Measurements from ENCODE around the gene SBK1. TPM values are rescaled to one million over a fixed set of nuclear protein-coding genes. Genes with fewer than 3 reads are reported as not detected.
A peak's percentile ranks its signal among the peaks of the same experiment; 100 is the strongest.
"Not testable (repeated sequence)": the region's sequence is repeated elsewhere in the genome, so short reads cannot be mapped to it uniquely, and the experiment has no call there.

SBK1 gene
- 0.68 TPM for polyA plus RNA-seq

DNA sequence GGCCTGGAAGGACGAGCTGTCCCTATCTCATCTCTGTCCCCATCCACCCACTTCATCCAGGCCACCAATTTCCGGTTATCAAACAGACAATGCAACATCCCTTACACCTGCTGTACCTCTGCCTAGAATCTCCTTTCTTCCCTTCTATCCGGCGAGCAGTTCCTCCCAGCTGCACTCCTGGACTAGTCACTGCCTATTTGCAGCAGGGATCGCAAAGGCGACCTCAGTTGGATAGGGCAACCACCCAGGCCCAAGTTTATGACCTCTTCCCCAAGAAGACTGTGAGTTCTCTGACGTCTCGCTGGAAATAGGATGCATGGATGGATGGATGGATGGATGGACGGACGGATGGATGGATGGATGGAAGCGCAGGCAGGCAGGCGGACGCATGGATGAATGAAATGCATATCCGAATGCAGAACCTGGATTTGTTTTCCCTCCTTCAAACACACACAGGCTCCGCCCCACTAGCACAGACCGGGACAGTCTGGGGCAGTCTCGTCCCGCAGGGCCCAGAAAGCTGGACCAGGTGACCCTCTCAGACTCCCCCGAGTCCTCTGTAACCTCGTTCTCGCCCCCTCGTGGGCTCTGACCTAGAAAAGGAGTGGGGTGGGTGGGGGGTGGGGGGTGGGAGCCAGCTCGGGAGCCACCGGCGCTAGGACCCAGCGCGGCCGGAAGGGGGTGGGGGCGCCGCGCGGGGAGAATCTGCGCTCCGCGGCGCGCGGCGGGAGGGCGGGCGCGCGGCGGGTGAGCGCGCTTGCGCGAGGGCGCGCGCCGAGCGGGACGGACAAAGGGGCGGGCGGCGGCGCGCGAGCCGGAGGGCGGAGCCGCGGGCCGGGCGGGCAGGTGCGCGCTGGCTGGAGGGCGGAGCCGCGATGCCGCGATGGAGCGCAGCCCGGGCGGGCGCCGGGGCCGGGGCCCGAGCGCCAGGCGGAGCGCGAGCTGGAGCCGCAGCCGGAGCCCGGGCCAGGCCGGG, at the start of gene SBK1:
Gene SBK1 (plus strand): TSS at position 875 of the 976 bp plus-strand sequence. CDS start 24,867 bp downstream, outside the sequence.
- peaks cover 2% of the 10 kb centered on the region for H3K36me3 Mint-ChIP-seq
- no peaks in the 10 kb centered on the region for H3K9me3 Mint-ChIP-seq
- H3K4me1 Mint-ChIP-seq, result peaks cover 0 to 10% (median 8%) of the 10 kb centered on the region in 3 donors
- H3K4me3 Mint-ChIP-seq, result peak within 1 kb of the TSS; percentile 82 to 94 (median 90)
- peaks cover 8% of the 10 kb centered on the region for H3K27me3 Mint-ChIP-seq
- peak within 1 kb of the TSS; percentile 82 to 93 (median 91) for H3K27ac Mint-ChIP-seq

DNA sequence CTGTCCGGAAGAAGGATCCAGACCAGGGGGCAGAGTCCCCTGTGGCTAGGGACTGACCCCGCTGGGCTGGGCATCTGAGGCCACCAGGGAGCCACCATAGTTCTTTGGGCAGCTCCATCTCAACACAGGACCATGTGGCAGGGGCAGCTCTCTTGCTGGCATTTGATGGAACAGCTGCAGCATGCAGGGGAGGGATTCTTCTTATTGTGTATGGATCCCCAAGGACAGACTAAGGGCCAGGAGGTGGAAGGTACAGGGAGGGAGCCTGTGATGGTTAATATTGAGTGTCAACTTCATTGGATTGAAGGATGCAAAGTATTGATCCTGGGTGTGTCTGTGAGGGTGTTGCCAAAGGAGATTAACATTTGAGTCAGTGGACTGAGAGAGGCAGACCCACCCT, 42.8 kb upstream of the SBK1 start:
- Mint-ChIP-seq H3K9me3 (peaks cover 0 to 12% (median 8%) of the 10 kb centered on the region in 3 donors), H3K27ac (peak overlapping the region in 1 of 3 donors; percentile 10)
- not testable (repeated sequence) for H3K27me3 Mint-ChIP-seq, H3K4me3 Mint-ChIP-seq, H3K36me3 Mint-ChIP-seq, H3K4me1 Mint-ChIP-seq

DNA sequence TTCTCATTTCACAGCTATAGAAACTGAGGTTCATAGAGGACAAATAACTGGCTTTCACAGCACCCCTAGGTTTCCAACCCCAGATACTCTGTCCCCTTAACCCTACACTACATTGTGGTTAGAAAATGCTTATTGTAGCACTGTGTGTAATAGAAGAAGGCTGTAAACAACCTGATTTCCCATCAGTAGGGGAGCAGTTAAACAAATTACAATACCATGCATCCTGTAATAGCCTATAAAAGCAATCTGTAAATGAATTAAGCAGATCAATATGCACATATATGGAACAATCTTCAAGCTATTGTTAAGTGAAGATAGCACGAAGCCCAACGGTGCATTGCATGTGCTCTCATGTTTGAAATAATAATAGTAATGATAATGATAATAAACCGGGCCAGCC, 41.3 kb upstream of the SBK1 start:
- no peaks in the 10 kb centered on the region for H3K36me3 Mint-ChIP-seq

DNA sequence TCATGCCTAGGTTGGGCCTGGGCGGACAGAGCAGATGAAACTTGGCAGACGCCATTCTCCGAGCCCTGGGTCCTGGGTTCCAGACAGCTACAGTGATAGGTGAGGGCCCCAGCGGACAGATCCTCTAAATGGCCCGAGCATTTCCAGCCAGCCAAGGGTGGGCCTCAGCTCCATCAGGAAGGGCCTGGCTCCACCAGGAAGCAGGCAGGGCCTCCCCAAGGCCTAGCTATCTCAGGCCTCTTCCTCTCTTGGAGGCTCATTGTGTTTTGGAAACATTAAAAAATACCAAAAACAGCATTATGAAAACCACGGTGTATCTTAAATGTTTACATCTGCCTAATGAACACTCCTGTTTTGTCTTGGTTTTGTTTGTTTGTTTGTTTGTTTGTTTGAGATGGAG, 38.2 kb upstream of the SBK1 start:
- no peak overlapping the region for H3K27ac Mint-ChIP-seq
- peaks cover 13% of the 10 kb centered on the region for H3K27me3 Mint-ChIP-seq
- no peak overlapping the region for H3K4me3 Mint-ChIP-seq
- no peaks in the 10 kb centered on the region for H3K36me3 Mint-ChIP-seq
- no peaks in the 10 kb centered on the region for H3K4me1 Mint-ChIP-seq
- H3K9me3 Mint-ChIP-seq, result peaks cover 2 to 12% (median 8%) of the 10 kb centered on the region in 3 donors

More for the DNA sequence above, 41.3 kb upstream of the SBK1 start:
- Mint-ChIP-seq H3K9me3 (peaks cover 0 to 12% (median 8%) of the 10 kb centered on the region in 3 donors), H3K4me1 (no peaks in the 10 kb centered on the region), H3K4me3 (no peak overlapping the region), H3K27me3 (peaks cover 10% of the 10 kb centered on the region), H3K27ac (no peak overlapping the region)

DNA sequence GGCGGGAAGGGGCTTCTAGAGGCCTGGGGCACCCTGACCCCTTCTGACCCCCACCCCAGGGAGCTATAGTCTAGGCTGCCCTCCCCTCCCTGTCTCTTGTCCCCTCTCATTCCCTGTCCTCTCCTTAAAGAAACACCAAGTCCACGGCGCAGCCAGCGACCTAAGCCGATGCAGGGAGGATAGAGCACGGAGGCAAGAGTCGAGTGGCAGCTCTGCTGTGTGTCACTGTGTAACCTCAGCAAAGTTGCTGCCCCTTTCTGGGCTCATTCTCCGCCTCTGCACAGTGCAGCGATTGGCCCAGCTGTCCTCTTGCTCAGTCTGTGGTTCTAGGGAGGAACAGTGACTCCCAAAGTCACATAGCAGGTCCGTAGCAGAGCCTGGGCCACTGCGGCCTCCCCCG, 36.5 kb upstream of the SBK1 start:
- Mint-ChIP-seq H3K4me3 (no peak overlapping the region), H3K4me1 (no peaks in the 10 kb centered on the region), H3K36me3 (no peaks in the 10 kb centered on the region), H3K9me3 (peaks cover 2 to 12% (median 8%) of the 10 kb centered on the region in 3 donors), H3K27me3 (peaks cover 13% of the 10 kb centered on the region), H3K27ac (no peak overlapping the region)

DNA sequence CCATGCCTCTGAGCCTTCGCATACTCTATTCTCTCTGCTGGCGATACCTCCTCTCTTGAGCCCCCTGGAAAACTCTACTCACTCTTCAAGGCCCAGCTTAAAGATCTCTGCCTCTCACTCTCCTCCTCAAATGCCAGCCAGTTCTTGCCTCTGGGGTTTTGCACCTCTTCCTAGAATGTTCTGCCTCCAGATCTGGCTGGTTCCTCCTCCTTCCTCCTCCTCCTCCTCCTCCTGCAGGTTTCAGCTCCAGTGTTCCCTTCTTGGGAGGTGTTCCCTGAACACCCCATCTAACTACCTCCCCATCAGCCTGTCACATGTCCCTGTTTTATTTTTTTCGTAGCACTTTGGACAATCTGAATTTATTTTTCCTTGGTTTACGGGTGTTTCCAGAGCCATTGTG, 35.1 kb upstream of the SBK1 start:
- no peaks in the 10 kb centered on the region for H3K4me1 Mint-ChIP-seq
- no peak overlapping the region for H3K4me3 Mint-ChIP-seq
- no peak overlapping the region for H3K27ac Mint-ChIP-seq
- H3K36me3 Mint-ChIP-seq, result no peaks in the 10 kb centered on the region
- H3K27me3 Mint-ChIP-seq, result peaks cover 16% of the 10 kb centered on the region
- H3K9me3 Mint-ChIP-seq, result peaks cover 2 to 10% (median 6%) of the 10 kb centered on the region in 3 donors

DNA sequence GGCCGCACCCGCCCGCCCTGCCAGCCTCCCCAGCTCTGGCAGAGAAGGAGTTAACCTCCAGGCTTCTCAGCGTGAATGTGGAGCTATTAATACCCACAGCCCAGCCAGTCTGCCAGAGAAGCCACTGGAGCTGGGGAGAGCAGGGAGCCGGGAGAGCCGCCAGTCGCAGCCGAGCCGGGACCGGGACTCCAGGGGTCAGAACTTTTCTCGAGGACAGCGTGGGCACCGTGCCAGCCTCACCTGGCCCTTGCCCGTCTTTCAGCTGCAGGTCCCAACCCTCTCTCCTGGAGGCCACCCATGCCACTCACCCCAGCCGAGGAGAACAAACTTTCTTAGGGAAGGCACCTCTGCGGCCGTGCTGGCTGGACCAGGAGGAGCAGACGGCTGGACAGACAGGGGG, 33.8 kb upstream of the SBK1 start:
- peaks cover 0 to 2% (median 0%) of the 10 kb centered on the region in 3 donors for H3K9me3 Mint-ChIP-seq
- no peak overlapping the region for H3K4me3 Mint-ChIP-seq
- H3K27ac Mint-ChIP-seq, result no peak overlapping the region

DNA sequence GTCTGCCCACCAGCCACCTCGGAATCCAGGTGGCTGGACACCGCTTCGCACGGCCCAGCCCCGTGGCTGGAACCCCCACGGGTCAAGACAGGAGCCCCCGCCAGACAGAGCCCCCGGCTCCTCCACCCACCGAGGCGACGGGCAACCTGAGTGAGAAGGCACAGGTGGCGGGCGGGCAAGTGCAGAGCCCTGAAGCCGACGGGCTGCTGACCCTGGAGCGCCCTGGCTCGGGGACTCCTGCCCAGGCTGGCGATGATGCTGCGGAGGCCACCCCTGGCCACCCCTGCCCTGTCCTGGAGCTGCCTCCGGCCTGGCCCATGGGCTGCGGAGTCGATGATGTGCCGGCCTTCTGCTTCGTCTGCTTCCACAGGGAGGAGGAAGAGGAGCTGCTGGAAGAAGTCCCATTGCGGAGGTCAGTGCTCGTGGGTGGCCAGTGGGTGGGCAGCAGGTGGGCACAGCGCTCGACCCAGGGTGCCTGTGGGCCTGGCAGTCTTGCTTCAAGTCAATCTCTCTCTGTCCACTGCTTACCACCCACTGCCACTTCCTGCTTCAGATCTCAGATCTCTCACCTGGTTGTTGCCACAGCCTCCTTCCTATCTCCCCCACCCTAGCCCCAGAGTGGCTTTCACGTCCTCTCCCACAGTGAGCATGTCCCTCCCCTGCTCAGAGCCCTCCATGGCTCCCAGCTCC, 33.1 kb upstream of the SBK1 start:
- H3K27ac Mint-ChIP-seq, result no peak overlapping the region
- no peaks in the 10 kb centered on the region for H3K4me1 Mint-ChIP-seq
- H3K4me3 Mint-ChIP-seq, result no peak overlapping the region
- H3K27me3 Mint-ChIP-seq, result peaks cover 20% of the 10 kb centered on the region
- peaks cover 0 to 2% (median 0%) of the 10 kb centered on the region in 3 donors for H3K9me3 Mint-ChIP-seq
- H3K36me3 Mint-ChIP-seq, result no peaks in the 10 kb centered on the region

More for the DNA sequence above, 33.8 kb upstream of the SBK1 start:
- H3K36me3 Mint-ChIP-seq, result no peaks in the 10 kb centered on the region
- peaks cover 18% of the 10 kb centered on the region for H3K27me3 Mint-ChIP-seq
- H3K4me1 Mint-ChIP-seq, result no peaks in the 10 kb centered on the region

DNA sequence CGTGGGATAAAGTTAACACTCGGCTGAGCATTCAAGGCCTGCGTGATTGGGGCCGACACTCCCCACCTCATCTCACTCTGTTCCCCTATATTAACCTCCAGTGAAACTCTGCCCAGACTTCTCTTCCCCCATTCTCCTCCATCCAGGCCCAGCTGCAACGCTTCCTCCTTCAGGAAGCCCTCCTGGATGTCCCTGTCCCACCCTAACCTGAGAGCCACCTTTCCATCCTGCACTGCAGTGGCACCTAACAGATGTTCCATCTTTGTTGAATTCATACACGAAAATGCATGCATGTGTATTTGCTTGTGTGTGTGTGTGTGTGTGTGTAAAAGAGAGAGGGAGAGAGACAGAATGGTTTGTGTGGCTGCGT, 32.6 kb upstream of the SBK1 start:
- Mint-ChIP-seq H3K27ac (peak overlapping the region in 1 of 3 donors; percentile 64), H3K9me3 (peaks cover 0 to 2% (median 0%) of the 10 kb centered on the region in 3 donors), H3K27me3 (peaks cover 25% of the 10 kb centered on the region), H3K4me3 (peak overlapping the region in 1 of 4 donors; percentile 12), H3K4me1 (no peaks in the 10 kb centered on the region), H3K36me3 (no peaks in the 10 kb centered on the region)

DNA sequence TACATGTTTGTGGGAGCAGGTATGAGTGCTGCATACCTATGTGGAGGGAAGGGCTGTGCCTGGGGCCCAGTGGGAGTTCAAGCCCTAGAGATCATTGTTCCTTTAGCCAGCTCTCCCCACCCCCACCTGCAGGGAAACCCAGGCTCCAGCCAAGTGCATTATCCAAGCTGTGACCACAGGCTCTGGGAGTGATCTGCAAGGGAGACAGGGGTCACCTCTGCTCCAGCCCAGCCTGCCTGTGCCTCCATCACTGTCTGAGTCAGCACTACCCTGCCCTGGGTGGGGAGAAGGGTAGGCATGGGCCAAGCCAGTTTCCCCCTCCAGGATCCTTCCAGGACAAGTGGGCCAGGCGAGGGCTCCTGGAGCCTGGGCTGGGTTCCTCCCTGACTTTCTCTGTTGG, 32.1 kb upstream of the SBK1 start:
- H3K4me1 Mint-ChIP-seq, result no peaks in the 10 kb centered on the region
- H3K36me3 Mint-ChIP-seq, result no peaks in the 10 kb centered on the region
- peaks cover 30% of the 10 kb centered on the region for H3K27me3 Mint-ChIP-seq
- H3K9me3 Mint-ChIP-seq, result peaks cover 0 to 2% (median 0%) of the 10 kb centered on the region in 3 donors
- H3K27ac Mint-ChIP-seq, result peak overlapping the region in 2 of 3 donors; percentile 64 to 76
- H3K4me3 Mint-ChIP-seq, result no peak overlapping the region

DNA sequence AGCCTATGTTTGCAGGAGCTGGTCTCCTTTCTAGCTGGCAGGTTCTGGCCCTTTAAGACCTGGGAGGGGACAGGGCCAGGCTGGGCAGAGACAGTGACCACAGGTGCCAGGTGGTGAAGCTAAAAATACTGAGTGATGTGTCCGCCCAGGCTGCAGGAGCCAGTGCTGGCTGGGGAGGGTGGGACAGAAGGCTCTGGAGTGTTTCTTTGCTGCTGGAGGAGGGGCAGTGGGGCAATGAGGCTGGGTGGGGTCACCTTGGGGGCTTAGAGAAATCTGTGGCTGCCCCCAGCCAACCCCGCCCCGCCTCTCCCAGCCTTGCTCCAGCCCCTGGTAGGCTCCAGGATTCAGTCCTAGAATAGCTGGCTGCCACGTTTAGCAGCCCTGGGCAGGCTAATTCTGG, 30.4 kb upstream of the SBK1 start:
- Mint-ChIP-seq H3K4me1 (no peaks in the 10 kb centered on the region), H3K4me3 (no peak overlapping the region), H3K9me3 (peaks cover 0 to 2% (median 0%) of the 10 kb centered on the region in 3 donors), H3K36me3 (no peaks in the 10 kb centered on the region), H3K27me3 (peaks cover 27% of the 10 kb centered on the region), H3K27ac (no peak overlapping the region)

DNA sequence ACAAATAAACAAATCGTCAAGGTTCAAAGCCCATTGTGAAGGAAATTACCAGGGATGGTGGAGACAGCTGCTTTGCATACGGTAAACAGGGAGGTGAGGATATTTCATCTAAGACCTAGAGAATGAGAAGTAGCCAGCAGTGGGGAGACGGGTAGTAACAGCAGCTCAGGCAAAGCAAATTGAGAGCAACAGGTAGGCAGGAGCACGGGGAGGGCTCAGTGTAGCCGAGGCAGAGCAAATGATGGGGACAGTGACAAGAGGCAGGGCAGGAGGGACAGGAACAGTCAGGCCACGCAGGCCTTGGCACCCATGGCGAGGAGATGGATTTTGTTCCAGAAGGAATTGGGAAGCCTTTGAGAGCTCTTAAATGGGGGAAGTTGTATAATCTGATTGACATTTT, 29.0 kb upstream of the SBK1 start:
- peaks cover 26% of the 10 kb centered on the region for H3K27me3 Mint-ChIP-seq
- no peak overlapping the region for H3K27ac Mint-ChIP-seq
- H3K4me3 Mint-ChIP-seq, result no peak overlapping the region
- H3K36me3 Mint-ChIP-seq, result no peaks in the 10 kb centered on the region
- peaks cover 0 to 4% (median 0%) of the 10 kb centered on the region in 3 donors for H3K4me1 Mint-ChIP-seq
- no peaks in the 10 kb centered on the region for H3K9me3 Mint-ChIP-seq

DNA sequence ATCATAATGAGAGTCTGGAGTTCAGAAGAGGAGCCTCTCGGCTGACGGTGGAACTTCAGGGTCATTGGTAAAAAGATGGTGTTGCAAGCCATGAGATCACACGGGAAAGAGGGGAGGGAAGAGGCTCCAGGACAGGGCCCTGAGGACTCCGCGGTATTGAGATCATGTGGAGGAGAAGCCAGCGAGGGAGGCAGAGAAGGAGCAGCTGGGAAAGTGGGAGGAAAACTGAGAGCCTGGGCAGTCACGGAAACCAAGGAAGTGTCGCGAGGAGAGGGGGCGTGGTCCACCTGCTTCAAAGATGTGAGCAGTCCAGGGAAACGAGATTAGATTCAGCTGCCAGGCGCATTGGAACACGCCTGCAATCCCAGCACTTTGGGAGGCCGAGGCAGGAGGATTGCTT, 27.7 kb upstream of the SBK1 start:
- peaks cover 25% of the 10 kb centered on the region for H3K27me3 Mint-ChIP-seq
- no peak overlapping the region for H3K27ac Mint-ChIP-seq
- H3K4me1 Mint-ChIP-seq, result peaks cover 0 to 4% (median 0%) of the 10 kb centered on the region in 3 donors
- H3K9me3 Mint-ChIP-seq, result no peaks in the 10 kb centered on the region
- peak overlapping the region in 1 of 4 donors; percentile 19 for H3K4me3 Mint-ChIP-seq
- no peaks in the 10 kb centered on the region for H3K36me3 Mint-ChIP-seq

DNA sequence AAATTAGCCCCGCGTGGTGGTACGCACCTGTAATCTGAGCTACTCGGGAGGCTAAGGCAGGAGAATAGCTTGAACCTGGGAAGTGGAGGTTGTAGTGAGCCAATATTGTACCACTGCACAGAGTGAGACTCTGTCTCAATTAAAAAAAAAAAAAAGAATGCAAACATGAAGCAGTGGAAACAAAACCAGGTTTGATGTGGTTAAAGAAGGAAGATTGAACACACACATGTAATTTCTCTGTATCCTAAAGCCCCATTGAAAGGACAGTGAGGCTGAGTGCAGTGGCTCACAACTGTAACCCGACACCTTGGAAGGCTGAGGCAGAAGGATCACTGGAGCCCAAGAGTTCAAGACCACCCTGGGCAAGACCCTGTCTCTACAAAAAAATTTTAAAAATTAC, 26.5 kb upstream of the SBK1 start:
- no peak overlapping the region for H3K4me3 Mint-ChIP-seq
- H3K27me3 Mint-ChIP-seq, result peaks cover 23% of the 10 kb centered on the region
- H3K4me1 Mint-ChIP-seq, result peaks cover 0 to 4% (median 0%) of the 10 kb centered on the region in 3 donors
- H3K36me3 Mint-ChIP-seq, result no peaks in the 10 kb centered on the region
- H3K27ac Mint-ChIP-seq, result no peak overlapping the region
- H3K9me3 Mint-ChIP-seq, result no peaks in the 10 kb centered on the region

DNA sequence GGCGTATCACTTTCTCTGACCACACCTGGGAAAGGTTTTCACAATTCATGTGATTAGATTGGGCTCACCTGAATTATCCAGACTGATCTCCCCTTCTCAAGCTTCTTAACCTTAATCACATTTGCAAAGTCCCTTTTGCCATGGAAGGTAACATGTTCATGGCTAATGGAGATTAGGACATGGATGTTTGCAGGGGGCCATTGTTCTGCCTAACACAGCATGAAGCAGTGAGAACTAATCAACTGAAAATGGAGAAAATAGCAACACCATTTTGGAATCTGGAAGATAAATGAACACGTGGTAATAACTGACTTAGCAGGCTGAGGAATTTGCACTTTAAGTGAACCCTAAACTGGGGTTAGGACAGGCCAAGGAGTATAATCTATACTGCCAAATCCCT, 25.0 kb upstream of the SBK1 start:
- Mint-ChIP-seq H3K27me3 (peaks cover 19% of the 10 kb centered on the region), H3K36me3 (no peaks in the 10 kb centered on the region), H3K4me3 (no peak overlapping the region), H3K9me3 (peaks cover 0 to 3% (median 0%) of the 10 kb centered on the region in 3 donors), H3K27ac (no peak overlapping the region), H3K4me1 (peaks cover 0 to 4% (median 0%) of the 10 kb centered on the region in 3 donors)

All from IgD-negative memory B cell (primary cell).